ENCODE measurements around the gene AHRR.

DNA sequence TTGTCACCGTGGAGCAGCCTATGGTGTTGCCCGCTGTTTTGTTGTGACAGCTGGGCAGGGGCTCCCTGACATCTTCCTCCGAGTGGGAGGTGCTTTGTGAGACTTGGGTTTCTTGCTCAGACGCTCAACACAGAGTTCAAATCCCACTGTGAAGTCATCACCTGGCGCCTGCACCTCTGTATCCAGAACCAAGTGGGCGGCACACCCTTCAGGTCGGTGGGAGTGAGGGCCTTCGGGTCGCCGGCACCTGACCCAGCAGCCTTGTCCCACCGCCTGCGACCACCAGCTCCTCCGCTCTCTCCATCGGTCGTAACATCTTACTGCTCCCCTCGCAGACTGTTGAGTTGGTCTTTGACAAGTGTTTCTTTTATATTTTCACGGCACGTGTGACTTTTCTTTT lies 83.9 kb downstream of the AHRR start:
- TF ChIP-seq SIN3A (IDR thresholded peaks at IDR 0.05; ENCODE audit: borderline replicate concordance, insufficient read depth, low read length) (no peak), FOXP2 (optimal IDR thresholded peaks at IDR 0.05; ENCODE audit: borderline replicate concordance, extremely low read depth, extremely low read length, insufficient read depth) (no peak)

Measured in PFSK-1 (cell line).